Measurements from ENCODE around the gene SLCO4A1.

DNA sequence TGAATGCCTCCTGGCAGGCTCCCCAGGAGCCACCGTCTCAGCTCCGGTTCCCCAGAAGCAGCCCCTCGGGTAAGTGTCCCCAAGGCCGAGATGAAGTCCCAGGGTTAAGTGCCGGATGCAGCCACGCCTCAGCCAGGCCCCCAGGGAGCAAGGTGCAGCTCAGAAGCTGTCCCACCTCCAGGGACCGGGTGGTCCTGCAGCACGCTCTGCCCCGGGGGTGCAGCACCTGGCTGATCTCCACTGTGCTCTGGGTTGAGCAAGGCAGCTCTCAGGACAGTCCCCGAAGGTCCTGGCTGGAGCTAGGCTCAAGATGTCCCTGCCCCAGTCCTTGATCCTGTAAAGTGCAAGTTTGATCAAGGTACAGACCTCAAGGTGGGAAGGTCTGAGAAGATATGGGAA lies 51.2 kb downstream of the SLCO4A1 start:
- TF ChIP-seq, protein P1, sequence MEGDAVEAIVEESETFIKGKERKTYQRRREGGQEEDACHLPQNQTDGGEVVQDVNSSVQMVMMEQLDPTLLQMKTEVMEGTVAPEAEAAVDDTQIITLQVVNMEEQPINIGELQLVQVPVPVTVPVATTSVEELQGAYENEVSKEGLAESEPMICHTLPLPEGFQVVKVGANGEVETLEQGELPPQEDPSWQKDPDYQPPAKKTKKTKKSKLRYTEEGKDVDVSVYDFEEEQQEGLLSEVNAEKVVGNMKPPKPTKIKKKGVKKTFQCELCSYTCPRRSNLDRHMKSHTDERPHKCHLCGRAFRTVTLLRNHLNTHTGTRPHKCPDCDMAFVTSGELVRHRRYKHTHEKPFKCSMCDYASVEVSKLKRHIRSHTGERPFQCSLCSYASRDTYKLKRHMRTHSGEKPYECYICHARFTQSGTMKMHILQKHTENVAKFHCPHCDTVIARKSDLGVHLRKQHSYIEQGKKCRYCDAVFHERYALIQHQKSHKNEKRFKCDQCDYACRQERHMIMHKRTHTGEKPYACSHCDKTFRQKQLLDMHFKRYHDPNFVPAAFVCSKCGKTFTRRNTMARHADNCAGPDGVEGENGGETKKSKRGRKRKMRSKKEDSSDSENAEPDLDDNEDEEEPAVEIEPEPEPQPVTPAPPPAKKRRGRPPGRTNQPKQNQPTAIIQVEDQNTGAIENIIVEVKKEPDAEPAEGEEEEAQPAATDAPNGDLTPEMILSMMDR (IDR thresholded peaks at IDR 0.05; ENCODE audit: low read depth, low read length, poor library complexity, severe bottlenecking), result no peak
- TF ChIP-seq EZH2phosphoT487 (IDR thresholded peaks at IDR 0.05; ENCODE audit: borderline replicate concordance, low read length), result no peak

Measured in DOHH2 (cell line).